ENCODE data around the gene NEK5.

GRCh38 chr13:52002361-52002760 is 126.5 kb downstream of the NEK5 start:
- TF ChIP-seq, protein P1, sequence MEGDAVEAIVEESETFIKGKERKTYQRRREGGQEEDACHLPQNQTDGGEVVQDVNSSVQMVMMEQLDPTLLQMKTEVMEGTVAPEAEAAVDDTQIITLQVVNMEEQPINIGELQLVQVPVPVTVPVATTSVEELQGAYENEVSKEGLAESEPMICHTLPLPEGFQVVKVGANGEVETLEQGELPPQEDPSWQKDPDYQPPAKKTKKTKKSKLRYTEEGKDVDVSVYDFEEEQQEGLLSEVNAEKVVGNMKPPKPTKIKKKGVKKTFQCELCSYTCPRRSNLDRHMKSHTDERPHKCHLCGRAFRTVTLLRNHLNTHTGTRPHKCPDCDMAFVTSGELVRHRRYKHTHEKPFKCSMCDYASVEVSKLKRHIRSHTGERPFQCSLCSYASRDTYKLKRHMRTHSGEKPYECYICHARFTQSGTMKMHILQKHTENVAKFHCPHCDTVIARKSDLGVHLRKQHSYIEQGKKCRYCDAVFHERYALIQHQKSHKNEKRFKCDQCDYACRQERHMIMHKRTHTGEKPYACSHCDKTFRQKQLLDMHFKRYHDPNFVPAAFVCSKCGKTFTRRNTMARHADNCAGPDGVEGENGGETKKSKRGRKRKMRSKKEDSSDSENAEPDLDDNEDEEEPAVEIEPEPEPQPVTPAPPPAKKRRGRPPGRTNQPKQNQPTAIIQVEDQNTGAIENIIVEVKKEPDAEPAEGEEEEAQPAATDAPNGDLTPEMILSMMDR (IDR thresholded peaks at IDR 0.05; ENCODE audit: insufficient read depth, low read depth, low read length): no peak
- no peak for TF ChIP-seq EZH2 (IDR thresholded peaks at IDR 0.05; ENCODE audit: insufficient read depth, low read length)

Data from astrocyte (in vitro differentiated cells and primary cell).